ENCODE results near the gene PDE6D.

Gene PDE6D

DNA sequence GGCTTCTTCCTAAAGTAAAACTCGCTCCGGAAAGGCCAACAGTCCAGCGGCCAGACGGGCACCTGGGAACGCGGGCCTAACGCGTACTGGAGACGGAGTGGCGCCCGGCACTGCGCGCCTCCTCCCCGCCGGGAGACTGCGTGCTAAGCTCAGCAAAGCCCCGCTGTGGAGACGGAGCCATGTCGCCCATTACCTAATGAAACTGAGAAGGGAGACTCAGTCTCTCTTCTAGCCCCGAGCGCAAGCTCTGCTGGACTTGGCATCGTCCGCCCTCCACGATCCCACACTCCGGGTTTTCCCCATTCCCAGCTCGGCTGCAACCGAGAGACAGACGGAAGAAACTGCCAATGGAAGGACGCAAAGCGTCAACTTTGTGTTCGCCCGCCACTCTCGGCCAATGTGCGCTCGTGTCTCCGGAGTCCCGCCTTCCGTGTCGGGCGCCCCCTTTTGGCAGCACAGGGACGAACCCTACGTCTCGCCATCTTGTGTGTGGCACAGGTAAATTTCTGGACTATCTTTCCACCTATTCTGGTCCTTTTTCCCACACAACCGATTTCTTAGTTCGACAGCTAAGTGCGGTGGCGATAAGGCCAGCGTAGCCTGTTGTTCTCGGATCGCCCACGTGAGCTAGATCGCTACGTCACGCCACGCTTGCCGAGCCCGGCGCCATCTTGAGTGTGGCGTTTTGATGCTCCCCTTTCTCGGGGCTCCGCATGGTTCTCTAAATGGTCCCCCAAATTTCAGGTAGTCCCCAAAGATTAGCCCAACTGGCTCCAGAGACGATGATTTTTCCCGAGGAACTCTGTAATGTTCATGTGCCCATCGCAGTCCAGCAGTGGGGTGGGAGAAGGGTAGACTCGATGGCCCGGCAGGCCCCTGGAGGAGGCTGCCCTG, 74.1 kb downstream of the PDE6D start:
- DNase-seq, result peak; percentile 99

DNA sequence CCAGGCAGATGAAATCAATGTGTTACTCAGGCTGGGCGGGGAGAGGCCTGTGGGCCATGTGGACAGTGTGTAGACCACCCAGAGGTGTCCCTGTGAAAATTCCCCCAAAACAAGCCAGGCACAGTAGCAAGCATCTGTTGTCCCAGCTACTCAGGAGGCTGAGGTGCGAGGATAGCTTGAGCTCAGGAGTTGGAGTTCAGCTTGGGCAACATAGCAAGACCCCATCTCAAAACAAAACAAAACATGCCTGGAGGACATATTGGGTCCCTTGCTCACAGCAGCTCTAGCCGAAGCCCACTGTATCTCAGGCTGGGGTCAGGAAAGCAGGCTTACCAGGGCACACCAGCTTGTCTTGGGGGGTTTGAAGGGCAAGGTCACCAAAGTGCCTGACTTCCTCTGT, 77.1 kb downstream of the PDE6D start:
- no peak for DNase-seq

DNA sequence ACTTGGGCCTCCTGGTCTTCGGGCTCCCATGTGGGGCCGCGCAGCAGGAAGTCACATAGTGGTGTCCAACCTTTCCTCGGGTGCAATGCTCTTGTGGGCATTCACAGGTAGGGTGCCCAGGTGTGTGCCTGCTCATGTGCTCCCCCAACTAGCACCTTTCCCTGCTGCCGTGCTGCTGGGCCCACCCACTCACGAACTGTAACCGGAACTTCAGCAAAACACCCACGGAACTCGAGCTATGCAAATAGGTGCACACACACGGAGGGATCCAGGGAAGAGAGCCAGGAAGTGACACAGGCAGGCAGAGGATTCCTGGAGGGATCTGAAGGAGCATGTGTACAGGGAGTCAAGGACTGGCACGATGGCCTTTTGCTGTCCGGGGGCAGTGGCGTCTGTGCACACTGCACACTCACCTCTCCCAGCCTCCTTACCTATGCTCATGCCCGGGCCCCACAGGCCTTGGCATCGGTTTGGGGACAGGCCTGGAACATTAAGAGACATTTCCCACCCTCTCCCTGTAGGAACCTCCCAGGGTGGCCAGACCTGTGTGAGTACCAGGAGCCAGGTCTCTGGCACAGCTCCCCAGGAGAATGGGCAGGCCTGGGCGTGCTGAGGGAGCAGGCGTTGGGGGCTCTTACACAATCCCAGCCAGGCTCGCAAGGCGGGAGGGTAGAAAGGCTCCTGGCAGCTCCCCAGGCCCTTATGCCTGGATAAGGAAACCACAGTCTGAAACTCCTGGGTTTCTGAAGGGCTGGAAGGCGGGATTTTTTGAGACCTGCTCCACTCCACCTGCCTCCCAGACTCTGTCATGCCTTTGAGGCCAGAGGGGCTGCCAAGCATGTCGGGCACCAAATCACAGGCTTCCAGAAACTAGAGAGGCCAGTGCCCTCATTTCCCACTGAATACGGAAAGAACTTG, 79.4 kb downstream of the PDE6D start:
- no peak for DNase-seq

DNA sequence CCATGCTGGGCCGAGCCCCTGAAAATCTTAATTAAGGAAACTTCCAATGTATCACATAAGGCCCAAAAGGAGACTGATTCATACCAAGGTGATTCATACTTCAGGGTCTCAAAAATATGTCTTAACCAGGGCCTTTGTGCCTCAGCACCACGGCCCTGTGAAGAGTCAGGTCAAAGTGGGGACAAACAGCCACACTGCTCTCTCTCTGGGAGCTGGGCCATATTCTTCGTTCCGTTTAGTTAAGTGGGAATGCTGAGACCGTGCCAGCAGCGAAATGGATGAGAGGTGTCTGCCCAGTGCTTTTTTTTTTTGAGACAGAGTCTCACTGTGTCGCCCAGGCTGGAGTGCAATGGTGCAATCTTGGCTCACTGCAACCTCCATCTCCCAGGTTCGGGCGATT, 82.1 kb downstream of the PDE6D start:
- no peak for DNase-seq

DNA sequence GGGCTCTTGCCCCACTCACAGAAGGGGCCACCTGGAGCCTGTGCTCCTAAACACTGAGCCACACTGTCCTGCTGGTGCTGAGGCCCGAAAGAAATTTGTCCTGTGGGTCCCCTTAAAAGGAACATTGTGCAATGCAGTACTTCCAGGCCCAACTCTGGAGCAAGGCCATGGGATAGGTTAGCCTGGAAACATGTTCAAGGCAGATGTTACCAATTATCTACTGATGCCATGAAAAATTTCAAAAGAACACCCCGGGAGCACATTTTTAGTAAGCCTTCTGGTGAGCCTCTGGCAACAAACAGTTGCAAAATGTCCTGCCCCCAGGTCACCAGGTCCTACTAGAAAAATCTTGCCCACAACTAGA, 85.1 kb downstream of the PDE6D start:
- DNase-seq, result no peak

DNA sequence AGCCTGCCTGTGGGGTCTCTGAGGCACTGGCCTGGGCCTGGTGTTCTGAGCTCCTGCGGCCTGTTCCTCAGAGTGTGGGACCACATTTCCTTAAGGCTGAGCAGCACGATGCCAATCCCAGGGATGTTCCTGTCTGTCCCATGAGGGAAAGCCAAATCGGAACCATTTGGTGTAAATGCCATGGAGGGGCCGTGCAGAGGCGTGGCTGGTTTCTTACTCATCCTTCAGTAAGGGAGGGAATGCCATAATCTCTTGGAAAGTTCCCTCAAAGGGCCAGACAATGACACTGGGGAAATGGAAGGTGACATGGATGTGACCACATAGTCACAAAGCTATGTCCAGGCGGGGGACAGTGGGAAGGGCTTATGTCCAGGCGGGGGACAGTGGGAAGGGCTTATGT, 87.1 kb downstream of the PDE6D start:
- no peak for DNase-seq

DNA sequence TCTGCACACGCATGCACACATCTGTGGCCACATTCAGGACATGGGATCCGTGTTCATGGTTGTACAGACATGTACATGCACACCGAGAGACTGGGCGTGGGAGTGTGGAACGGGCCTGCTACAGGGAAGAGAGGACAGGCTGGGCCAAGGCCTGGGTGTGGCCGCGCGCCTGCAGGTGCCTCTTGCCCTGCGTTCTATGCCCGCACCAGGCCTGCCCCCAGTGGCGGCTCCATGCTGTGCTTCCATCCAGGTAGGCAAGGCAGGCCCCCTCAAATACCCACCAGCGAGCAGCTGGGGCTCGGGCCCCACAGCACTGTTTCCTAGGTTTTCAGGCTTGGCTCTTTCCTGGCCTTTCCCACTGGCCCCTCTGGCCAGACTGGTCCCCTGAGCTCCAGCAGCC, 88.2 kb downstream of the PDE6D start:
- DNase-seq, result no peak

DNA sequence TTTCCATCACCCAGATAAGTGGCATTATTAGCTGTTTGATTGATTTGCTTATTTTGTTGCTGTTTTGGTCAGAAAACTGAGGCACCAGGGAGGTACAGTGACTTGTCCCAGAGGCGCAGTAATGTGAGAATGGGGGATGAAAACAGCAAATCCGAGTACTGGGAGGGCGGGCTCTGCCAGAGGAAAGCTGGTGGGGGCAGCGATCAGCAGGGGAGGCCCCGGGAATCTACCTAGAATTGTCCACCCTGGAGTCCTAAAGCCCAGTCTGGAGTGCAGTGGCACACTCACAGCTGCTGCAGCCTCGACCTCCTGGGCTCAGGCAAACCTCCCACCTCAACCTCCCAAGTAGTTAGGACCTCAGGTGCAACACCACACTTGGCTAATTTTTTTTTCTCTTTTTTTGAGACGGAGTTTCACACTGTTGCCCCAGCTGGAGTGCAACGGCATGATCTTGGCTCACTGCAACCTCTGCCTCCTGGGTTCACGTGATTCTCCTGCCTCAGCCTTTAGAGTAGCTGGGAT, 89.8 kb downstream of the PDE6D start:
- no peak for DNase-seq

DNA sequence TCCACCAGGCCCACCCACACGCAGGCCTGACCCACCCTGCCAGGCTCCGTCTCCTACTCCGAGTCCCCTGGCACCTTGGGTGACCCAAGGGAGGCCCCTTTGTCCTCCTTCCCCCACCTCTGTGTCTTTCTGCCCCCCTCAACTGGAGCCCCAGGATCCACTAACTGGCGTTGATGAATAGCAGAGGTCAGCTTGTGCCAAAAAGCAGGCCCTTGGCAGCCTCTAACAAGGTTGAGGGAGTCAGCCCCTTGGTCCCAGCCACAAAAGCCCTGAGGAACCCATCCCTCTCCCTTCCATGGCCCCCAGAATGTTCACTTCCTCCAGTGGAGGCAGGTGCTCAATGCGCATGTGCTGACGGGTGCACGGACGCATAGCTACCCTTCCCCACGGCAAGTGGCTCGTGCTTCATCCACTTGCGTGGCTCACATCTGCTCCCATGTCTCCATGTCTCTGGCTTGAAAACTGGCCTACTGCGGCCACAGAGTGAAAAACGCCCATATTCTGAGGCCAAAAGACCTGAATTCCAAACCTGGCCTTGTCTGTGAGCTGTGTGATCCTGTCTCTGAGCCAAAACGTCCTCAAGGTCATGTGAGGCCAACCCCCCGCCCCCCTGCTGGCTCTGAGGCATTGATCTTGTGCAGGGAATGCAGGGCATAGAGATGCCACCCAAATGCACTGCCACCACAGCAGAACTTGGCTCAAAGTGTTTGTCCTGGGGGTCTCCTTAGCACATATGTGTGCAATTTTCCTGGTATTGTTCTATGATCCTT, 91.8 kb downstream of the PDE6D start:
- DNase-seq, result no peak

DNA sequence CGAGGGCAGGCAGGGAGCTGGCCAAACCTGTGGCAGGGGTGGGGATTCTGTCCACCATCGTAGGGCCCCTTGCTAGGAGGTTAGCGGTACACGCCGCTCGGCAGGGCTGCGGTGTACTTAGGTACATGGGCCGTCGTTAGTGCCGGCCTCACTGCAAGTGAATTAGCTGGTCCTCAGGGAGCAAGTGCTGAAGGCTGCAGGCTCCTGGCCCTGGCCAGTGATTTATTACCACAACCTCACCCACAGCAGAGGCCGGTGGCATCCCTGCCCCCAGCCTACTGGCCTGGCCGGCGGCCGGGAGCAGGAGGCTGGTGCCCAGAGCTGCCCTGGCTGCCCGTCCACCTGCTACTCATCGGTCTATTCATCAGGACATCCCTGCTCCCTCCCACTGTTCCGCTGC, 92.4 kb downstream of the PDE6D start:
- DNase-seq, result no peak

DNA sequence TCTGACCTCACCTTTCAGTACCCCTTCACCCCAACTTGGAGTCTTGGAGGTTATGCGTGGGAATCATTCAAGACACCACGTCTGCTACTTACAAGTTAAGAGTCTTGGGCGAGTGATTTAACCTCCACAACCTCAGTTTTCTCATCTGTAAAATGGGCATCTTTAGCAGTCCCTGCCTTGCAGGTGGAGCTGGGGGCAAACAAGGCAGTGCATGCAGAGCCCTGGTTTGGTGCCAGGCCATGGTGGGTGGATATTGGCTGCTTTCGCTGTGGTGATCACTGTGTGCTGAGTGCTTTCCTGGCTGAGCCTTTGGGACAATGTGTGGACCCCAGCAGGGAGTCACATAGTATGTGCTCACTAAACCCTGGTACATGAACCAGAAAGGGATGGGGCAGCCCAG, 93.1 kb downstream of the PDE6D start:
- DNase-seq, result no peak

DNA sequence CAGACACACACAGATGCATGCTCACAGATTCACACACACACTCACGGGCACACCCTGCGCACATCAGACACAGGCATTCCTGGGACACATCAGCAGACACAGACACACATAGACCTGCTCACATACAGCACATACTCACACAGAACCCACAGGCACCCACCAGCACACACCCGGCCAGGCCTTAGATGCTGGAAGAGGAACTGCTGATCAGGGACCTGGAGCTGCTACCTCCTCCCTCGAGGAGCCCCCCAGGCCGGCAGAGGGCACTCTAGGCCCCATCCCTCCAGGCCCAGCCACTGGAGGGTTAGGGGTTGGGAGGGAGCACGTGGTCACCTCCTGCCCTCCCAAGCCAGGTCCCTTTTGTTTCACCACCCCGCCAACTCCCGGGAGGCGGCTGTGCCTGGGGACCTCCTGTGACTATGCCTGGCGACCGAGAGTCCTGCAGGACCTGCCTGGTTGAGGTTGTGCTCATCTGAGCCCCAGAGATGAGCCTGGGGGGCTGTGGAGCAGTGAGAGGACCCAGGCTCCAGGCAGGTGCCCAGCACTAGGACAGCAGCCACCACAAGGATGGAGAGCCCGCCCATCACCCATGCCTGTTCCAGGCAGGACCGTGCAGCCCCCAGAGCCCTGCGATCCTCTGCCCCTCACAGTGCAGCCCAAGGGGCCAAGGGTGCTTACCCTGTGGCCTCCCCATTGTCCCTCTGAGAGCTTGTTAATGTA, 93.8 kb downstream of the PDE6D start:
- DNase-seq, result peak; percentile 96

DNA sequence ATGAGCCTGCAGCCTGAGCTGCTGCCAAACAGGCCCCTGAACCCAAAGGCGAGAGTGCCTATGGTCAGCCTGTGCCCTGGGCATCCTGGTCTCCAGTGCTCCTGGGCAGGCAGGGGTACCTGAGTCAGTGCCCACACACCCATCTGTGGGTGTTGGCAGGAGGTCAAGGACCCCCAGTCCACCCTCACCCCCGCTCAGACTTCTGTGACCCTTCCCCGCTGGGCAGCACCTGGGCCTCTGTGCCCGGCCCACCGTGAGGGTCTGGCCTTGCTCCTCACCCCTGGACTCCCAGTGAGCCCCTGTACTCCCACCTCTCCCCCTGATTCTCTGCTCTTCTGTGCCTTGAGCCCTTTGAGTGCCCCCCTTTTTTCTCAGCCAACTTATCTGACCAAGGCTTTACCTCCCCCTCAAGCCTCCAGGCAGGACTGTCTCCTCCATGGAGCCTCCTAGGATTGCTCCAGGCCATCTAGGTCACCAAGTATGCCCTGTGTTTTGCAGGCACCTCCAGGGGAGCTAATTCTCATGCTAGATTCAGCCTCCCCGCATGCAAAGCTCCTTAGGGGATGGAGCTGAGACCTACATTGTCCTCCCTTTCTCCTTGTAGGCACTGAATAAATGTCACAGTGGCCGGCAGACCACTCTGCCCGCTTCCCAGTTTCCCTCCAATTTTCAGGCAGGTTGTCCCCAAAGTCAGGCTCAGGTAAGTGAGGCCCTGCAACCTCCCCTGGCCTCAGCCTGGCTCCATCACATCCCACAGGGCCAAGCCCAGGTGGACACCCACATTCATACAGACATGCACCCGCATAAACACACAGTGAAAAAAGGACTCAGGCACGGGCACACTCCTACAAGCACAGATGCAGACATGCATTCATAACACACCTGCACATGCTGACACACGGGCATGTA, 94.6 kb downstream of the PDE6D start:
- DNase-seq, result no peak

DNA sequence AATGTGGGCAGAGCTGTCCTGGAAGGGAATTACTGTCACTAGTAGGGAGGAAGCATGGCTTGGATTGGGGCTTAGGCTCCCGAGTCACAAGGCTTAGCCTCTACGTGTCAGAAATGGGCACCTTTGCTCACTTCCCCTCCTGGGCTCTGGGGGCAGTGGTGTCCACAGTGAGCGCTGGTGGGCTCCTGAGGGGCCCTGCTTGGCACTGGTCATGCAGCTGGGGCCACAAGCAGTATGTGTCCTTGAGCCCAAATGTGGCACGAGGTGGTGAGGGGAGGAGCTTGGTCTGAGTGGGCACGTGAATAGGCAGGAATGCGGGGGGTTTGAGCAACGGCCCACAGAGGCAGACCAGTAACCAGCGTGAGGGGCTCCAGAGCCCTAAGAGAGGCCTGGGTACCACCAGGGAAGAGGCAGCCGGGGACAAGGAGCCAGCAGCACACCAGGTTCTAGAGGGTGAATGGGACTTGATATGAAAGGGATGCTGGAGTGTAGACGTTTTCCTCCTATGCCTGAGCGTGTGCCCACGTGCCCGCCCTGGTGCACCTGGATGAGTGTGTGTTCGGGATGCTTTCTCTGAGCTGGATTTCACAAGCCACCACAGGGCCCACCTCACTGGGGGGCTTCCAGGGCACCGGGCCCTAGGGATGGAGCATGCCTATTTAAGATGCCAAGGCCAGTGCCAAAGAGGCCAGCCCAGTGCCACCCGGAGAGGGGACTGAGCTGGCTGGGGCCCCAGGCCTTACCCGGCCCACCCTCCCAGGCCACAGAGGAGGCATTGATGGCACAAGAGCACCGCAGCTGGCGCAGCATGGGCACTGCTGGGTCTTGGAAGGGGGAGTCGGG, 95.5 kb downstream of the PDE6D start:
- DNase-seq, result peak; percentile 79

DNA sequence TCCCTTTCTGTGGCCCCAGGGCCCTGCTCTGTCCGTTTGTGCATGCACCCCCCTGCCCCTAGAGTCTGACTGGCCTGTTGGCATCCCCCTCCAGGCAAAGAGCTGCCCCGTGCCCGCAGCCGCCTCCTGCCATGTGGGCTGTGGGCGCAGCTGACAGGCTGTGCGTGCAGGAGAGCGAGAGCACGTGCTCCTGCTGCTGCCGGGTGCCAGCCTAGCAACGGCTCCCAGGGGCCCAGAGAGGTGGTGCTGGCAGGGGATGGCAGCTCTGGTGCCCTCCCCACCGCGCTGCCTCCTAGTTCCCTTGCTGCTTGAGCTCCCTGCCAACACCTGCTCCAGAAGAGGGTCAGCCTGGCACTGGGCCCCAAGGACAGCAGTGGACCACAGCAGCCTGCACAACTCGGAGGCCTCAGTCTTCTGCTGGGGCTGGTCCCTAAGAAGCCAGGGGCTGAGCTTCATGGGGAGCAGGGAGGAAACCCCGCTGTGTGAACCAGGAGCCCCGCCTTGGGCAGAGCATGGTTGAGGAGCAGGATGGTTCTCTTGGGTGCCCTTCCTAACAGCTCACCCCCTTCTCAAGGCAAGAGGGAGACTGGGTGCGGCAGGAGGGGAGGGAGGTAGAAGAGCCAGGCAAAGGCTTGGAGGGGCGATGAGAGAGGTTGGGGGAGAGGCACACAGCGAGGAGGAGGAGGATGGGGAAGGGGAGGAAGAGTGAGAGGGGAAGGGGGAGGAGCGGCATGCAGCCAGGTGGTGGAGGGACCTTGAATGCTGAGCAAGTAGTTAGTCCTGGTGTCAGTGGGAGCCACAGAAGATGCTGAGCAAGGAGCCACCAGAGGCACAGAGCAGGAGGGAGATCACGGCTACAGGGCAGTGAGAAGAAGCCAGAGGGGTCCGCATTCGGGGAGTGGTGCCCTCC, 96.5 kb downstream of the PDE6D start:
- DNase-seq, result no peak

DNA sequence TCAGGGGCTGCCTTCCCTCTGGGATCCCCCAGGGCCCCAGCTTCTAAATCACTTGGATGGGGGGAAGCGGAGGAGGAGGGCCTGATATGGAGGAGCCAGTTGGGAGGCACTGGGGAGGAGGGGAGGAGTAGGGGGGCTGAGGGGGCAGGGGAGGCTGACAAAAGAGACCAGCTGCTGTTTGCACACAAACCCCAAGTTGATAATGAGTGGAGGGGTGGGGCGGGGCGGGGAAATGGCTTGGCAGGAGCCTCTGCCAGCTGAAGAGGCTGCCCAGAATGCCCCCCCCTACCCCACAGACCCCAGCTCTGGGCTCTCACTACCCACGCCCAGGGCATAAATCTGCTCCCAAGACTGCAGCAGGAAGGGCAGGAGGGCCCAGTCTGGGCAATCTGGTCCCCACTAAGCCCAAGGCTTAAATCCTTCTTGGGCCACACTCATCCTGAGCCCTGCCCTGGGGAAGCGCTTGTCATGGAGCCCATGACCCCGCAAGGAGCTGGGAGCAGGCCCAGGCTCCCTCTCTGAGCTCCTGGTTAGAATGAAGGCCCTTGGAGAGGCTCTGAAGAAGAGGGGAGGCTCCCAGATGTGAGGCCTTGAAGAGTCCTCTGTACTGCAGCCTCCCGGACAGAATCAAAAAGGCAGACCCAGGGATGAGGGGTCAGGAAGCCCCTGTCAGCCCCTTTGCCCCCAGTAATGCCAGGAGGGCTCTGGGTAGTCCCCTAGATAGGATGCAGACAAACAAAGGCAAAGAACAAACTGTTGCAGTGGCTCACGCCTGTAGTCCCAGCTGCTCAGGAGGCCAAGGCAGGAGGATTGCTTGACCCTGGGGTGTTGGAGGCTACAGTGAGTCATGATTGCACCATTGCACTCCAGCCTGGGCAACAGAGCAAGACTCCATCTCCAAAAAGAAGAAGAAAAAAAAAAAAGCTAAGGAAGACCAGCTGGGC, 97.5 kb downstream of the PDE6D start:
- peak; percentile 79 for DNase-seq

DNA sequence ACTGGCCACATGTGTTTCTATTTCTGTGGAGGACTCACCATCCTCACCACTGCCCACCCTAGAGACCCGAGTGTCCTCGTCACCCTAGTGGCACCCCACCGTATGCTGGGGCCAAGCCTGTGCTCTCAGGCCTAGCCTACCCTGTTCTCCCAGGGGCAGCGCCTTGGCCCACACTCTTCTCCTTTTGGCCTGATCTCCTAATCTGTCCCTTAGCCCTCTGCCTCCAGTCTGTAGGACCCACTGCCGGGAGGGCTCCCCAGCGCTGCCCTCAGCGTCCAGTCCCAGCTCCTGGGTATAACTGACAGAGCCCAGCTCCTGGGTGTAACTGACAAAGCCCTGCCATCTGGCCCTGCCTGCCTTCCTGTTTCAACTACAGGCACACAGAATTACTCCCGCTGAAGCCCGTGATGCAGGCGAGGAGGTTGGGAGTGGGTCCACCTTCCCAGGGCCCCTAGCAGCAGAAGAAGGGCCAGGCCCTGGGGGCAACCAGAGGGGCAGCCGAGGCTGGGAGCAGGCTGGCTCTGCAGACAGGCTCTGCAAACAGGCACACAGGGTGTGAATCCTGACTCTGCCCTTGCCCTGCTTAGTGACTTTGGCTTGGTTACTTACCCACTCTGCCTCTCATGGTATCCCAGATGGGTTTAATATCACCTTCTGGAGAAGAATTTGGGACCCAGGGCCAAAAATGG, 98.3 kb downstream of the PDE6D start:
- DNase-seq, result peak; percentile 83

All from NCI-H82 (cell line).